ENCODE data around the gene CDH9.

GRCh38 chr5:27008604-27009539 lies 29.5 kb downstream of the CDH9 start:
- TF ChIP-seq EZH2 (IDR thresholded peaks at IDR 0.05; ENCODE audit: borderline replicate concordance, insufficient read depth, low read depth, low read length, poor library complexity, severe bottlenecking) = no peak
- TF ChIP-seq CTCF (IDR thresholded peaks at IDR 0.05) = no peak
